Neural progenitor cell (in vitro differentiated cells): ENCODE results near the gene SLC6A4. TPM values are rescaled to one million over a fixed set of nuclear protein-coding genes. Genes with fewer than 3 reads are reported as not detected.

Experiments
- DNase-seq: peaks from one replicate; pipeline ENCODE4 v3.0.0-alpha.2; 2016; ENCODE audit warnings: low spot score
- H2AFZ ChIP-seq: fragments of 200-600 bp; sonication (generic); replicated peaks from 2 replicates; pipeline ENCODE4 v1.6.1; 2016; ENCODE audit warnings: antibody characterized with exemption
- H3F3A ChIP-seq: fragments of 200-600 bp; sonication (generic); 2 replicates; pipeline ENCODE4 v1.6.1; 2016; ENCODE audit warnings: antibody characterized with exemption, low read depth
- H3K27ac ChIP-seq: fragments of 200-600 bp; sonication (generic); 2 replicates; pipeline ENCODE4 v1.5.1; 2016; ENCODE audit warnings: mild to moderate bottlenecking
- H3K27me3 ChIP-seq: fragments of 200-600 bp; sonication (generic); 2 replicates; pipeline ENCODE4 v1.6.1; 2016; ENCODE audit warnings: mild to moderate bottlenecking, moderate library complexity
- H3K36me3 ChIP-seq: fragments of 200-600 bp; sonication (generic); 2 replicates; pipeline ENCODE4 v1.5.1; 2016
- H3K4me1 ChIP-seq: fragments of 200-600 bp; sonication (generic); 2 replicates; pipeline ENCODE4 v1.6.1; 2016; ENCODE audit warnings: mixed run types
- H3K4me2 ChIP-seq: fragments of 200-600 bp; sonication (generic); 2 replicates; pipeline ENCODE4 v1.6.1; 2016
- H3K4me3 ChIP-seq: fragments of 200-600 bp; sonication (generic); 2 replicates; pipeline ENCODE4 v1.5.1; 2016
- H3K79me2 ChIP-seq: fragments of 200-600 bp; sonication (generic); 2 replicates; pipeline ENCODE4 v1.6.1; 2016; ENCODE audit warnings: low read depth
- H3K9ac ChIP-seq: fragments of 200-600 bp; sonication (generic); 2 replicates; pipeline ENCODE4 v1.6.1; 2016
- H3K9me3 ChIP-seq: fragments of 200-600 bp; sonication (generic); 2 replicates; pipeline ENCODE4 v1.5.1; 2016; ENCODE audit warnings: low read depth
- H4K20me1 ChIP-seq: fragments of 200-600 bp; sonication (generic); 2 replicates; pipeline ENCODE4 v1.6.1; 2016; ENCODE audit warnings: low read depth
- H3K27ac Mint-ChIP-seq: 3 replicates; pipeline ENCODE4 v1.8.0; 2021; ENCODE audit warnings: mixed read lengths
- H3K27me3 Mint-ChIP-seq: 2 replicates; pipeline ENCODE4 v1.8.0; 2022; ENCODE audit warnings: low read depth, mild to moderate bottlenecking, inconsistent platforms, moderate library complexity, mixed read lengths; ENCODE audit not compliant: insufficient read depth
- H3K36me3 Mint-ChIP-seq: 3 replicates; pipeline ENCODE4 v1.8.0; 2021; ENCODE audit warnings: mixed read lengths
- H3K4me1 Mint-ChIP-seq: 3 replicates; pipeline ENCODE4 v1.8.0; 2021; ENCODE audit warnings: mixed read lengths
- H3K4me3 Mint-ChIP-seq: 3 replicates; pipeline ENCODE4 v1.8.0; 2021; ENCODE audit warnings: mild to moderate bottlenecking, moderate library complexity, mixed read lengths
- H3K9me3 Mint-ChIP-seq: 3 replicates; pipeline ENCODE4 v1.8.0; 2020; ENCODE audit warnings: mixed read lengths
- EZH2 ChIP-seq: fragments of 200-600 bp; sonication (generic); IDR thresholded peaks from 2 replicates; pipeline ENCODE4 v1.6.1; 2017; ENCODE audit warnings: antibody characterized with exemption, mild to moderate bottlenecking, moderate library complexity
- EZH2phosphoT487 ChIP-seq: fragments of 200-600 bp; sonication (generic); IDR thresholded peaks from 2 replicates; pipeline ENCODE4 v1.6.1; 2017; ENCODE audit warnings: antibody characterized with exemption
- total RNA-seq: library from RNA; depleted of rRNA; stranded (reverse); fragments of >200 nt; gene quantifications from 2 replicates; pipeline ENCODE4 v1.2.3, GENCODE V29; 2015; ENCODE audit warnings: low replicate concordance
- TF ChIP-seq, protein P1 (sequence below): fragments of 200-600 bp; sonication (generic); IDR thresholded peaks from 2 replicates; pipeline ENCODE4 v1.5.1; 2017; ENCODE audit warnings: antibody characterized with exemption, mild to moderate bottlenecking

The SLC6A4 gene
- total RNA-seq, 1 donor from 2014 or later: not detected

DNA sequence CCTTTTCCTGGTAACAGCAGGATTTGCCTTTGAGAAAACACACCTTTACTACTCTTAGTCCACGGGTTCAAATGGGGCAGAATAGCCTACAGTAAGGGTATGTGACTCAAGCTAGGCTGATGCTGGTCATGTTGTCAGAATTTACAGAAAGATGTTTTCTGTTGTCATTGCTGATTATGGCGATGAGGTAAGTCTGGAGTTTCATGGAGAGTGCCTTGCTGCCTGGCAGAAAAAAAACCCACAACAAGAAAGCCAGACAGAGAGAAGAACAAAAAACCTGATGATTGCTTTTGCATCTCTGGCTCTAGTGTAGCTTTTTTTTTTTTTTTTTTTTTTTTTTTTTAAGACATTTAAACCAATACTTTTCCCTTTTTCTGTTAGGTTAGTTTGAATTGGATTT lies 47.9 kb downstream of the SLC6A4 start:
- Histone ChIP-seq H3K9ac (no peak overlapping the region), H2AFZ (no peak overlapping the region), H3K4me1 (no peaks in the 10 kb centered on the region), H3K9me3 (no peaks in the 10 kb centered on the region), H3K79me2 (no peaks in the 10 kb centered on the region), H3K36me3 (peaks cover 15% of the 10 kb centered on the region), H3K27me3 (no peaks in the 10 kb centered on the region), H3K4me3 (no peak overlapping the region), H3K4me2 (no peak overlapping the region), H3F3A (peaks cover 12% of the 10 kb centered on the region), H4K20me1 (no peaks in the 10 kb centered on the region), H3K27ac (no peak overlapping the region)
- no peak overlapping the region for H3K27ac Mint-ChIP-seq
- peaks cover 3% of the 10 kb centered on the region for H3K4me1 Mint-ChIP-seq
- H3K27me3 Mint-ChIP-seq: no peaks in the 10 kb centered on the region
- no peak overlapping the region for H3K4me3 Mint-ChIP-seq
- H3K36me3 Mint-ChIP-seq: peaks cover 29% of the 10 kb centered on the region
- no peak for DNase-seq
- TF ChIP-seq, protein P1, sequence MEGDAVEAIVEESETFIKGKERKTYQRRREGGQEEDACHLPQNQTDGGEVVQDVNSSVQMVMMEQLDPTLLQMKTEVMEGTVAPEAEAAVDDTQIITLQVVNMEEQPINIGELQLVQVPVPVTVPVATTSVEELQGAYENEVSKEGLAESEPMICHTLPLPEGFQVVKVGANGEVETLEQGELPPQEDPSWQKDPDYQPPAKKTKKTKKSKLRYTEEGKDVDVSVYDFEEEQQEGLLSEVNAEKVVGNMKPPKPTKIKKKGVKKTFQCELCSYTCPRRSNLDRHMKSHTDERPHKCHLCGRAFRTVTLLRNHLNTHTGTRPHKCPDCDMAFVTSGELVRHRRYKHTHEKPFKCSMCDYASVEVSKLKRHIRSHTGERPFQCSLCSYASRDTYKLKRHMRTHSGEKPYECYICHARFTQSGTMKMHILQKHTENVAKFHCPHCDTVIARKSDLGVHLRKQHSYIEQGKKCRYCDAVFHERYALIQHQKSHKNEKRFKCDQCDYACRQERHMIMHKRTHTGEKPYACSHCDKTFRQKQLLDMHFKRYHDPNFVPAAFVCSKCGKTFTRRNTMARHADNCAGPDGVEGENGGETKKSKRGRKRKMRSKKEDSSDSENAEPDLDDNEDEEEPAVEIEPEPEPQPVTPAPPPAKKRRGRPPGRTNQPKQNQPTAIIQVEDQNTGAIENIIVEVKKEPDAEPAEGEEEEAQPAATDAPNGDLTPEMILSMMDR: no peak
- TF ChIP-seq EZH2: no peak
- no peak for TF ChIP-seq EZH2phosphoT487
- H3K9me3 Mint-ChIP-seq: no peaks in the 10 kb centered on the region

DNA sequence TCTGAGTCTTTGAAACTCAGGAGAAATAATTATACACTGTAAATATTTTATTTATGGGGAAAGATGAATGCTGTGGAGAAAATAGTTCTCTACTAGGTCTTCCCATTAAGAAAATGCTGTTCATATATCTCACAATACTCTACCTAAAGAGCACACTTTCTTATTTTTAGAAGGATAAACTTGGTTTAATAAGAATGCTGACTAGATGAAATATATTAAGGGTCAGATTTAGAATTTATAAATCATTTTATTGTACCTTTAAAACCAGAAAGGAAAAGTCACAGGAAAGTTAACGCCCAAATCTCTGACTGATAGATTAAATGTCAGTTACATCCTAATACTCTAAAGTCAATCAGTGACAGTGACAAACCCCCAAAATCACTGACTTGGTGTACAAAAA lies 48.7 kb downstream of the SLC6A4 start:
- no peak for DNase-seq
- peaks cover 15% of the 10 kb centered on the region for H3K36me3 ChIP-seq
- no peak overlapping the region for H3K4me3 Mint-ChIP-seq
- H3K36me3 Mint-ChIP-seq: peaks cover 31% of the 10 kb centered on the region
- H4K20me1 ChIP-seq: no peaks in the 10 kb centered on the region
- no peaks in the 10 kb centered on the region for H3K79me2 ChIP-seq
- no peak overlapping the region for H3K9ac ChIP-seq
- H3K4me1 ChIP-seq: no peaks in the 10 kb centered on the region
- H3K9me3 Mint-ChIP-seq: no peaks in the 10 kb centered on the region
- H3K4me1 Mint-ChIP-seq: no peaks in the 10 kb centered on the region
- H3K27ac Mint-ChIP-seq: no peak overlapping the region
- H2AFZ ChIP-seq: no peak overlapping the region
- TF ChIP-seq, protein P1: no peak
- TF ChIP-seq EZH2phosphoT487 (no peak), EZH2 (no peak)
- no peaks in the 10 kb centered on the region for H3K27me3 ChIP-seq
- H3K27ac ChIP-seq: no peak overlapping the region
- H3K4me2 ChIP-seq: no peak overlapping the region
- peaks cover 12% of the 10 kb centered on the region for H3F3A ChIP-seq
- H3K4me3 ChIP-seq: no peak overlapping the region
- H3K27me3 Mint-ChIP-seq: no peaks in the 10 kb centered on the region
- no peaks in the 10 kb centered on the region for H3K9me3 ChIP-seq

DNA sequence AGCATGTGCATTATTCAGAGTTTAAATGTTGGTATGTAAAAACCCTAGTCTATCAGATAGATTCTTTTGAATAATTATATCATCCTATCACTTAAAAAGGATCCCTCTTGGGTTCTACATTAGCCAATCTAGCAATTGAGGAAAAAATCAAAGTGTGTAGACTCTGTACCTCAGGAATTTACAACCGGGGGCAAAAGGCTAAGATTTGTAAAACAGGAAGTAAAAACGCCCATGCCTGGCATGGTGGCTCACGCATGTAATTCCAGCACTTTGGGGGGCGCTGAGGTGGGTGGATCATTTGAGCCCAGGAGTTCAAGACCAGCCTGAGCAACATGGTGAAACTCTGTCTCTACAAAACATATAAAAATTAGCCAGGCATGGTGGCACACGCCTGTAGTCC lies 58.6 kb downstream of the SLC6A4 start:
- H3K36me3 ChIP-seq: peaks cover 25% of the 10 kb centered on the region
- no peaks in the 10 kb centered on the region for H3K9me3 Mint-ChIP-seq

More for the DNA sequence above, 58.6 kb downstream of the SLC6A4 start:
- Histone ChIP-seq H3K4me2 (no peak overlapping the region), H3K79me2 (no peaks in the 10 kb centered on the region), H3K4me3 (no peak overlapping the region), H3K4me1 (no peaks in the 10 kb centered on the region), H3F3A (no peaks in the 10 kb centered on the region), H3K9me3 (no peaks in the 10 kb centered on the region), H3K27ac (no peak overlapping the region), H2AFZ (no peak overlapping the region), H3K27me3 (no peaks in the 10 kb centered on the region), H4K20me1 (no peaks in the 10 kb centered on the region), H3K9ac (no peak overlapping the region)
- Mint-ChIP-seq H3K4me1 (no peaks in the 10 kb centered on the region), H3K27me3 (no peaks in the 10 kb centered on the region), H3K27ac (no peak overlapping the region), H3K36me3 (peaks cover 11% of the 10 kb centered on the region), H3K4me3 (no peak overlapping the region)
- no peak for DNase-seq
- no peak for TF ChIP-seq EZH2phosphoT487
- TF ChIP-seq, protein P1: no peak
- TF ChIP-seq EZH2: no peak
